NOMO-1 (cell line): ENCODE data around the gene HIGD2B.
"Not testable (repeated sequence)": the region's sequence is repeated elsewhere in the genome, so short reads cannot be mapped to it uniquely, and the experiment has no call there.

ENCODE experiments used
- DNase-seq, 2 experiments: peaks; one replicate each; lab custom pipeline; 2025; ENCODE audit not compliant: unreplicated experiment in 2 of 2; lab: John Stamatoyannopoulos, UW

The HIGD2B gene

DNA sequence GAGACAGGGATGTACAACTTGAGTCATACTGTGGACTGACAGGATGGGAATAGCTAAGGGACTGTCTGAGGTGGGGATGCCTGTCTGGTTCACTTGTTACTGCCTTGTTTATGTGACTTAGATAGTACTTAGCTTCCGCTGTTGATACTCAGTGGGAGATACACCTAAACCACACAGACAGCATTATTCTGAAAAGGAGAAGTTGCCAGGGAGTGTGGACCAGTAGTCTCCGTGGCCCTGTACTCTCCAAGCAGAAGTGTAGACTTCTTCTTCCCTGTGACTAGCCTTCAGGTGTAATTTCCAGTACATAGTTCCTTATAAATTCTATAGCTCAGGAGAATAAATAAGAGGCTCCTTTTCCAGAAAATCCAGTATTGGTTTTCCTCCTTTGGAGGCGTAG, 5.1 kb downstream of the HIGD2B start:
- DNase-seq = no peak

DNA sequence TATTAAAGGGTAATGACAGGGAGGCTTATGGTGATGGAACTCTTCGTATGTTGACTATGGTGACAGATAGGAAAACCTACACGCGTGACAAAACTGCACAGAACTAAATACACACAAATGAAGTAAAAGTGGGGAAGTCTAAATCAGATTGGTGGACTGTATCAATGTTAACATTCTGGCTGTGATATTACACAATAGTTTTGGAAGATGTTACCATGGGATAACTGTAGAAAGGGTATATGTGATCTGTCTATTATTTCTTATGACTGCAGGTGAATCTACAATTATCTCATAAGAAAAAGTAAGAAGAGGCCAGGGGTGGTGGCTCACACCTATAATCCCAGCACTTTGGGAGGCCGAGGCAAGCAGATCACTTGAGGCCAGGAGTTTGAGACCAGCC, 9.1 kb downstream of the HIGD2B start:
- DNase-seq = no peak

- no peak for DNase-seq
Measured at GRCh38 chr15:72671525-72671924, 14.5 kb downstream of the HIGD2B start.

DNA sequence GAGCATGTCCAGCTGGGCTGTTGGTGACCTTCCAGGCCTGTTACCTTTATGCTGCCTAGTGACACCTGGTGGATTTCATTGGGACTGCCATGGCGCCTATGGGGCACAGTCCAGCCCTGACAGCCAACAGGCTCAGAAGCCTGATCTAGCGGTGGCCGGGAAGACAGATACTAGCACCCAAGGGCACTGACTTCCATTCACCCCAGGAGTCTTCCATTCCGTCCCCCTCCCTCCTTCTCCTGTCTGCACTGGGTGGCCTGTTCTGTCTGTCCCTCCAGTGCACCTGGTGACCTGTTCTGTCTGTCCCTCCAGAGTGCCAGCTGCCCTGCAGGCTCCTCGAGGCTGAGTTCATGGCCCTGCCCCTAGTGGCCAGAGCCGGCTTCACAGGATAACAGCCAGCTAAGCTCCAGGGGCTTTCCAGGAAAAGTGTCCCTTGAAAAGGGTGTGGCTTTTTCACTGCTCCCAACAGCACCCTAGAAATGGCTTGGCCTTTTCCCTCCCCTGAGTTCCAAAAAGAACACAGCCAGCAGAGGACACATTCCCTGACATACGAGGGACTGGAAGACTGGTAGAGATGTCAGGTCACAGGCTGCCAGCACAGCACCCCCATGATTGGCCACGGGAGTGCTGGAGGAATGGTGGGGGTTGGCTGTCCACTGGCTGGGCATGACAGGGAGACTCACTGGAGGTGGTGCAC, 15.2 kb downstream of the HIGD2B start:
- not testable (repeated sequence) for DNase-seq

- DNase-seq = not testable (repeated sequence)
Measured at GRCh38 chr15:72669803-72670202, 16.2 kb downstream of the HIGD2B start.

DNA sequence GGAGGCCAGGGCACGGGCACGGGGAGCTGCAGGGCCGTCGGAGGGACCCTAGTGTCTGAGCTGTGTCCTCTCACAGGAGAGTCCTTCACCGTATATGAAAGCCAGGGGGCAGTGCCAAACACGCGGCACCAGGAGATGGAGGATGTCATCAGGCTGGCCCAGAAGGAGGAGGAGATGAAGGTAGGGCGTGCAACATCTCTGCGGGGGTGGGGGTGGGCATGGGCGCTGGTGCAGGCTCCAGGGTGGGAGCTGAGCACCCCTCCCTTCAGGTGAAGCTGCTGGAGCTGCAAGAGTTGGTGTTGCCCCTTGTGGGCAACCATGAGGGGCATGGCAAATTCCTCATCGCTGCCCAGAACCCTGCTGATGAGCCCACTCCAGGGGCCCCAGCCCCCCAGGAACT, 20.3 kb downstream of the HIGD2B start:
- not testable (repeated sequence) for DNase-seq

DNA sequence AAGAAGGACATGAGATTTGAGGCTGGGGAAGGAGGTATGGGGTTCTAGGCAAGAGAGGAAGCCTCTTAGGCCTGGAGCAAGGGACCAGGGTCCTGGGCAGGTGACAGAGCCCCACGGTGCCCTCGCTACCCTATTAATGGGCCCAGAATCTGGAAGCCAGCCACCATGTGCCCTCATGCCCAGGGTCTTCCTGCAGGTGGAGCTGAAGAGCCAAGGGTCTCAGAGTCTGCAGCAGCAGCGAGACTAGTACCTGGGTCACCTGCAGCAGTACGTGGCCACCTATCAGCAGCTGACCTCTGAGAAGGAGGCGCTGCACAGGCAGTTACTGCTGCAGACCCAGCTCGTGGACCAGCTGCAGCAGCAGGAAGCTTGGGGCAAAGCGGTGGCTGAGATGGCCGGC, 22.1 kb downstream of the HIGD2B start:
- DNase-seq = not testable (repeated sequence)

DNA sequence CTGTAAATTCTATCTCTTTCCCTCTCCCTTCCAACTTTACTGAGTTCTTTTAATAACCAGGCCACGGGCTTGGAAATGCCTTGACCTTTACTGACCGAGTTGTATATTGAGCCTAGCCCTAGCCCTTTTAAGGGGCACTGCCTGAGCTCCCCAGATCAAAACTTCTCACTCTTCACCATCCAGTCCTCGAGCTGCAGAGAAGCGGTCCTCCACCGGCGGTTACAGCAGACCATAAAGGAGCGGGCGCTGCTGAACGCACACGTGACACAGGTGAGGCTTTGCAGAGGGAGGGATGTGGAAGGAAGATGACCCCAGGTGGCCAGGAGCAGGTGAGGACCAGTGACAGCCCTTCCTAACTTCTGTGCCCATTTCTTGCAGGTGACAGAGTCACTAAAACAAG, 24.9 kb downstream of the HIGD2B start:
- not testable (repeated sequence) for DNase-seq

DNA sequence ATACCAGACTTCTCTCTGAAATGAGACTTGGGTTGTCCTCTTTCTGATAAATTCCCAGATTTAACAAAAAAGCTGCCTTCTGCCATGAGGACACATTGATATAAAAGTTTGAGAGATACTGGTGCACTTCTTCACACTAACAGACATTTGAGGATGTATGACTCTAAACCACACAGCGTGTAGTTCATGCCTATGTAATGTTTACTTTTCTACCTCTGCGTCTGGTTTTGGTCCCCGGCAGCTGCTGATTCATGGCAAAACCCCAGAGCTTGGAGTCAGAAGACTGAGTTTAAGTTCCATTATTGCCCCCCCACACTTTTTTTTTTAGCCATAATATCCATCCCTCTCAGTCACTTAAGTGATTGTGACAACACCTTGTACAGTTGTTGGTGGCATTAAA, 30.0 kb downstream of the HIGD2B start:
- DNase-seq = not testable (repeated sequence)

DNA sequence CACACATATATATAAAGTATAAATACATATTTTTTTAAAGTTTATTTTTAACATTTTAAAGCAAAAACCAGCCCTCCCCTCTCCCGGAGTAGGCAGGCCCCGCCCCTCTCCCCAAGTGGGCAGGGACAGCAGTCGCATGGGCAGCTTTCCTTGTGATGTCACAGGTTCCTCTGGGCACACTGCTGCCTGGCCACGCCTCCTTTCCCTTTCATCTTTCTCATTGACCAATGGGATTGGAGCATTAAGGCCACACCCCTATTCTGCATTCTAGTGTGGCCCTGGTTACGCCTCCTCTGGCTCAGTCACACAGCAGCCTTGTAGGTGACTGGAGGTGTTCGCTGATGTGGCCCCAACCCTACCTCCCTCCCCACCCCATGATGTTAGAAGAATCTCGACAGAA, 31.6 kb downstream of the HIGD2B start, which contains the start of gene GOLGA6B:
GOLGA6B (plus strand) TSS at position 301 of the 400 bp plus-strand sequence; CDS start at position 342, 41 bp downstream.
- DNase-seq = not testable (repeated sequence)

- not testable (repeated sequence) for DNase-seq
Measured at GRCh38 chr15:72648631-72649253, 37.2 kb downstream of the HIGD2B start.

GRCh38 chr15:72642271-72642670, 43.7 kb downstream of the HIGD2B start:
- DNase-seq = not testable (repeated sequence)

DNA sequence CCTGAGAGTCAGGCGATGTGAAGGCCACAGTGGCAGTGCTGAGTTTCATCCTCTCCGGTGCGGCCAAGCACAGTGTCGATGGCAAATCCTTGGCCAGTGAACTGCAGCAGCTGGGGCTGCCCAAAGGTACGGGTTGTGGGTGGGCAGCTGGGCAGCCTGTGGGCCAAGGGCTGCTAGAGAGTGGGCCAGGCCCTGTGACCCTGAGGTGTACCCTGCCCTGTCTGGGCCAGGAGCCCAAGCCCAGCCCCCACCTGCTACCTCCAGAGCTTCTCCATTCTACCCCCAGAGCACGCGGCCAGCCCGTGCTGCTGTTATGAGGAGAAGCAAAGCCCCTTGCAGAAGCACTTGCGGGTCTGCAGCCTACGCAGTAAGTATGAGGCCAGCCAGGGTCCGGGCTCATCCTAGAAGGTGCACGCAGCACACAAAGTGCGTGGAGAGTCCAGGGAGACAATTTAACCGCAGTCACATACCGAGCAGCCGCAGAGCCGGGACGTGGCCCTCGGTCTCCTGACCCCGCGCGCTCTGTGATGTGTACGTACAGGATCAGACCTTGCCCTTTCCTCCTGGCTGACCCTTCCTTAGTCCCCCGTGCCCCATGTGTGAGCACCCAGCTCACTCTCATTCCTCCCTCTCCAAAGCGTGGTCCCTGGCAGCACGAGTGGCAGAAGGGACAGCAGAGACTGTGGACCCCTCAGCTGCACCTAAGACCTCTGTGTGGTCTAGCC, 46.1 kb downstream of the HIGD2B start:
- not testable (repeated sequence) for DNase-seq

DNA sequence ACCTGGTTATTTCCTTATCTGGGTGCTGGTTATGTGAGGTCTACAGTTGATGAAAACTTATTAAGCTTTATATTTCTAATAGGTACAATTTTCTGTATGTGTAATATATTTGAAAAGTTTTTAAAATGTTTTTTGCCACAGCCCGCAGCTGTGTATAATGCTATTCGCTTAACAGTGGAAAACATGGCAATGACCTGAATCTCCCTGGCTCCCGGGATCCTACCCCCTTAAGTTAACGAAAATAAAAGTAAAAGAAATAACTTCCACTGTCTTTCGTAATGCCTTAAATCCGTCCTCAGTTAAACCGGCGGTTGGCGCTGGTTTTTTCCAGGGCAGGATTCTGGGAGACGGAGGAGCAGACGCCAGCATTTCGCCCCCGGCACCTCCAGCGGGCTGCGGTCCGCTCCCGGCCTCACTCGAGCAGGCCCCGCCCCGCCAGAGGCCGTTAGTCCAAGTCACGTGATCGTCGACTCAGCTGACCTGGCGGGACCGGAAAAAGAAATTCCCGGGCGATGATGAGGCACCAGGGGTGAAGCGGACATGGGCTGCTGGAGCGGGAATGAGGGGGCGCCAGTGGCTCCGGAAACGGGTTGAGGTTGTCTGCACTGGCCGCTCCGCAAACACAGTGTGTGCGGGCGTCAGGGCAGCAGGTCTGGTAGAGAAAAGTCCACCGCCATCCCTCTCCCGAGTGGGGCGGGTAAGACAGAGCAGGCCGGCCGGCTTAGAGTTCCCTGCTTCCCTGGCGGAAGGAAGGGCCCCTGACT, 49.3 kb downstream of the HIGD2B start:
- DNase-seq = not testable (repeated sequence)

- not testable (repeated sequence) for DNase-seq
Measured at GRCh38 chr15:72629068-72629570, 56.9 kb downstream of the HIGD2B start.

- DNase-seq = not testable (repeated sequence)
Measured at GRCh38 chr15:72628249-72629067, 57.5 kb downstream of the HIGD2B start.

DNA sequence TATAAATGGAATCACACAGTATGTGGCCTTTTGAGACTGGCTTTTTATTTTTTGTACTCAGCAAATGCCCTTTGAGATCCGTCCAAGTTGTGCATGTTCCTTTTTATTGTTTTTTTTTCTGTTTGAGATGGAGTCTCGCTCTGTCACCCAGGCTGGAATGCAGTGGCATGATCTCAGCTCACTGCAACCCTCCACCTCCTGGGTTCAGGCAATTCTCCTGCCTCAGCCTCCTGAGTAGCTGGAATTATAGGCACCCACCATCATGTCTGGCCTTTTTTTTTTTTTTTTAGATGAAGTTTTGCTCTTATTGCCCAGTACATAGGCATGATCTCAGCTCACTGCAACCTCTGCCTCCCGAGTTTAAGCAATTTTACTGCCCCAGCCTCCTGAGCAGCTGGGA, 59.8 kb downstream of the HIGD2B start:
- DNase-seq = not testable (repeated sequence)
